SK-N-SH (cell line): ENCODE data around the gene ARHGAP15.

Source experiments
- CTCF ChIP-seq: fragments of 200-600 bp; sonication (generic); IDR thresholded peaks from 2 replicates; pipeline ENCODE4 v1.6.1; 2017; ENCODE audit warnings: antibody characterized with exemption, mild to moderate bottlenecking, moderate library complexity
- EZH2phosphoT487 ChIP-seq: fragments of 200-600 bp; sonication (generic); IDR thresholded peaks from 2 replicates; pipeline ENCODE4 v1.6.1; 2017; ENCODE audit warnings: low read depth, mixed run types, mild to moderate bottlenecking, antibody characterized with exemption, moderate library complexity, borderline replicate concordance
- GABPA ChIP-seq: IDR thresholded peaks from 2 replicates; pipeline ENCODE4 v1.4.0; 2012; ENCODE audit warnings: low read depth, mild to moderate bottlenecking
- POLR2AphosphoS5 ChIP-seq: IDR thresholded peaks from 2 replicates; pipeline ENCODE4 v1.6.1; 2012; ENCODE audit warnings: low read depth, low read length
- RCOR1 ChIP-seq: fragments of 150-350 bp; IDR thresholded peaks from 2 replicates; pipeline ENCODE4 v1.6.1; 2017; ENCODE audit warnings: antibody characterized with exemption, low read length
- RFX5 ChIP-seq: IDR thresholded peaks from 2 replicates; pipeline ENCODE4 v1.6.1; 2012; ENCODE audit warnings: mild to moderate bottlenecking, improper control_type of control experiment, low read length
- USF2 ChIP-seq: fragments of 150-350 bp; IDR thresholded peaks from 2 replicates; pipeline ENCODE4 v1.6.1; 2017; ENCODE audit warnings: antibody characterized with exemption, low read length, low read depth, borderline replicate concordance

DNA sequence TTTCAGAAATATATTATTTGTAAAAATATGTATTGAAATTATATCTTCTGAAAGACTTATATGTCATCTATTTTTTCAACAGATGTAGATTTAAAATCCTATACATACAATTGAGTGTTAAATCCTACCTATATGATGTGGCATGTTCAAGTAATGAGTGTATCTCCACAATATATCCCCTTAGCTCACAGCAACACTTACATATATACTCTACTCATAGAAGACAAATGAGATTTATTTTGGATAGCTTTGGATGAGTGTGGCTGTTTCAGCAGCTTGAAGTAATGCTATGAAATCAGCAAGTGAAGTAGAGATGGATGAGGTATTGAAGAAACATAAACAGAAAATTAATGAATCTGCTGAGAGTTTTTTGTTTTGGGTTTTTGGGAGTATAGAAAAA is 263.1 kb downstream of the ARHGAP15 start:
- TF ChIP-seq POLR2AphosphoS5 (no peak), CTCF (no peak), GABPA (no peak), RCOR1 (no peak), EZH2phosphoT487 (no peak), RFX5 (no peak), USF2 (no peak)
